DND-41 (cell line): ENCODE data around the gene RPUSD1.

Source experiments
- ATAC-seq: fragments of 200-7000 bp; cut with Tn5 transposase; 3 replicates; pipeline ENCODE4 v1.9.1; 2021; ENCODE audit warnings: low read depth; ENCODE audit not compliant: insufficient read depth
- DNase-seq: peaks from one replicate; pipeline ENCODE4 v3.0.0-alpha.2; 2020
- H2AFZ ChIP-seq: 2 replicates; pipeline ENCODE4 v1.6.0; 2012; ENCODE audit warnings: low read depth, low read length
- H3K27ac ChIP-seq: 2 replicates; pipeline ENCODE4 v1.5.1; 2012; ENCODE audit warnings: low read length, inconsistent platforms
- H3K27me3 ChIP-seq: fragments of 200-600 bp; sonication (generic); 2 replicates; pipeline ENCODE4 v1.6.0; 2012; ENCODE audit warnings: low read length, mild to moderate bottlenecking, inconsistent platforms; ENCODE audit not compliant: insufficient read depth, poor library complexity
- H3K36me3 ChIP-seq: 2 replicates; pipeline ENCODE4 v1.5.1; 2012; ENCODE audit warnings: low read length, inconsistent platforms; ENCODE audit not compliant: insufficient read depth
- H3K4me1 ChIP-seq: 2 replicates; pipeline ENCODE4 v1.5.1; 2012; ENCODE audit warnings: mild to moderate bottlenecking, low read length; ENCODE audit not compliant: insufficient read depth
- H3K4me2 ChIP-seq: 2 replicates; pipeline ENCODE4 v1.6.0; 2012; ENCODE audit warnings: mild to moderate bottlenecking, moderate library complexity, low read length, inconsistent platforms; ENCODE audit not compliant: insufficient read depth
- H3K4me3 ChIP-seq, 2 experiments: fragments of 200-600 bp in 1 of 2; shearing (Covaris generic) in 1 of 2; 2 replicates each; pipeline ENCODE4 v1.5.1; 2012 to 2016; ENCODE audit warnings: inconsistent platforms in 2 of 2, low read length in 2 of 2, mild to moderate bottlenecking in 2 of 2, low read depth in 1 of 2, moderate library complexity in 1 of 2
- H3K79me2 ChIP-seq: 2 replicates; pipeline ENCODE4 v1.6.0; 2012; ENCODE audit warnings: low read length, inconsistent platforms; ENCODE audit not compliant: insufficient read depth
- H3K9ac ChIP-seq: 2 replicates; pipeline ENCODE4 v1.6.0; 2012; ENCODE audit warnings: low read depth, mild to moderate bottlenecking, inconsistent platforms, low read length, moderate library complexity
- H3K9me3 ChIP-seq: 2 replicates; pipeline ENCODE4 v1.5.1; 2012; ENCODE audit warnings: low read length, moderate library complexity, mild to moderate bottlenecking, inconsistent platforms; ENCODE audit not compliant: insufficient read depth, severe bottlenecking
- H4K20me1 ChIP-seq: 2 replicates; pipeline ENCODE4 v1.6.0; 2012; ENCODE audit warnings: low read length; ENCODE audit not compliant: insufficient read depth
- EZH2 ChIP-seq: IDR thresholded peaks from 3 replicates; pipeline ENCODE4 v1.6.1; 2012; ENCODE audit warnings: borderline replicate concordance, low read depth, mild to moderate bottlenecking, moderate library complexity, low read length, inconsistent platforms; ENCODE audit not compliant: severe bottlenecking
- TF ChIP-seq, protein P1 (sequence below): IDR thresholded peaks from 2 replicates; pipeline ENCODE4 v1.5.1; 2012; ENCODE audit warnings: borderline replicate concordance, low read length, moderate library complexity, mild to moderate bottlenecking; ENCODE audit not compliant: poor library complexity, severe bottlenecking; ENCODE audit errors: extremely low read depth

The RPUSD1 gene

GRCh38 chr16:833411-833810, 45.2 kb upstream of the RPUSD1 start:
- peaks cover 14% of the 10 kb centered on the region for H3K9me3 ChIP-seq

DNA sequence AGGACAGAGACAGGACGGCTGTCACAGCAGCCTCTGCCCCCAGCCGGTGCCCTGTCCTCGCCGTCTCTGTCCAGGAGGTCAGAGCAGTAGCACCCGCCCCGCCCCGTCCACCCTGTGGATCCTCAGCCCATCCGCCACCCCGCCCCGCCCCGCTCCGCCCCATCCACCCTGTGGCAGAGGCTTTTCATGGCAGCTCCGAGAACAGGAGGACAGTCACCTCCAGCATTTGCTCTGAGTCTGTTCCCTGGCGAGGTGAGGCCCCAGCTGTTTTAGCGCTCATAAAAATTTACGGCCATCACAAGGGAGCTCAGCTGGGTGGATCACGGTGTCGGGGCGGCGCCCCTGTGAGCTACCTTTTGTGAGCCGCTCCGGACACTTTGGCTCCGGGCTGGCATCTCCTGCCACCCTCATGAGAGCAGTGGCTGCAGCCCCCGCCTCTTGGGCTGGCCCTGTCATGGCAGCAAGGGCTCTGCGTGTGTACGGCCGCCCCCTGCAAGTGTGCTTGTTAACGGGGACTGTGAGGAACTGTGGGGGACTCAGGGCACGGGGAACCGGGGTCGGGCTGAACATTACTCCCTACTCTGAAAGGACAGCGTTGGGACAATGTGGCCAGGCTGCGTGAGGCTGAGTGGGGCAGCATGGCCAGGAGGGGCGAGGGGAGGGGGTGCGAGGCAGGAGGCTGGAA, 44.6 kb upstream of the RPUSD1 start:
- ATAC-seq = no peak
- Histone ChIP-seq H4K20me1 (no peaks in the 10 kb centered on the region; the same call in 1 of the 2 replicates), H3K4me2 (no peak overlapping the region), H3K79me2 (no peaks in the 10 kb centered on the region), H3K9ac (no peak overlapping the region), H3K27me3 (no peaks in the 10 kb centered on the region), H3K36me3 (no peaks in the 10 kb centered on the region), H3K4me1 (no peaks in the 10 kb centered on the region), H3K27ac (no peak overlapping the region), H3K9me3 (peaks cover 14% of the 10 kb centered on the region), H3K4me3 (no peak overlapping the region), H2AFZ (no peak overlapping the region)
- TF ChIP-seq EZH2 = no peak
- TF ChIP-seq, protein P1, sequence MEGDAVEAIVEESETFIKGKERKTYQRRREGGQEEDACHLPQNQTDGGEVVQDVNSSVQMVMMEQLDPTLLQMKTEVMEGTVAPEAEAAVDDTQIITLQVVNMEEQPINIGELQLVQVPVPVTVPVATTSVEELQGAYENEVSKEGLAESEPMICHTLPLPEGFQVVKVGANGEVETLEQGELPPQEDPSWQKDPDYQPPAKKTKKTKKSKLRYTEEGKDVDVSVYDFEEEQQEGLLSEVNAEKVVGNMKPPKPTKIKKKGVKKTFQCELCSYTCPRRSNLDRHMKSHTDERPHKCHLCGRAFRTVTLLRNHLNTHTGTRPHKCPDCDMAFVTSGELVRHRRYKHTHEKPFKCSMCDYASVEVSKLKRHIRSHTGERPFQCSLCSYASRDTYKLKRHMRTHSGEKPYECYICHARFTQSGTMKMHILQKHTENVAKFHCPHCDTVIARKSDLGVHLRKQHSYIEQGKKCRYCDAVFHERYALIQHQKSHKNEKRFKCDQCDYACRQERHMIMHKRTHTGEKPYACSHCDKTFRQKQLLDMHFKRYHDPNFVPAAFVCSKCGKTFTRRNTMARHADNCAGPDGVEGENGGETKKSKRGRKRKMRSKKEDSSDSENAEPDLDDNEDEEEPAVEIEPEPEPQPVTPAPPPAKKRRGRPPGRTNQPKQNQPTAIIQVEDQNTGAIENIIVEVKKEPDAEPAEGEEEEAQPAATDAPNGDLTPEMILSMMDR = no peak
- no peak for DNase-seq

More at GRCh38 chr16:833411-833810, 45.2 kb upstream of the RPUSD1 start:
- H3K4me3 ChIP-seq = no peak overlapping the region
- H3K4me1 ChIP-seq = no peaks in the 10 kb centered on the region
- no peak overlapping the region for H2AFZ ChIP-seq
- H3K4me2 ChIP-seq = no peak overlapping the region
- no peak for ATAC-seq
- H3K27me3 ChIP-seq = no peaks in the 10 kb centered on the region
- no peaks in the 10 kb centered on the region for H3K36me3 ChIP-seq
- no peak for DNase-seq
- H3K27ac ChIP-seq = no peak overlapping the region
- no peaks in the 10 kb centered on the region for H3K79me2 ChIP-seq
- no peak overlapping the region for H3K9ac ChIP-seq
- TF ChIP-seq EZH2 = no peak
- TF ChIP-seq, protein P1 = no peak
- H4K20me1 ChIP-seq = no peaks in the 10 kb centered on the region; the same call in 1 of the 2 replicates

GRCh38 chr16:831571-832413, 43.6 kb upstream of the RPUSD1 start:
- H3K4me2 ChIP-seq = no peak overlapping the region
- TF ChIP-seq, protein P1 = no peak
- no peak for TF ChIP-seq EZH2
- H3K36me3 ChIP-seq = no peaks in the 10 kb centered on the region
- no peak for DNase-seq
- H3K79me2 ChIP-seq = no peaks in the 10 kb centered on the region
- no peak for ATAC-seq
- no peak overlapping the region for H3K9ac ChIP-seq
- H4K20me1 ChIP-seq = no peaks in the 10 kb centered on the region; the same call in 1 of the 2 replicates
- H3K27ac ChIP-seq = no peak overlapping the region
- no peaks in the 10 kb centered on the region for H3K27me3 ChIP-seq
- no peak overlapping the region for H3K4me3 ChIP-seq
- H2AFZ ChIP-seq = no peak overlapping the region
- H3K9me3 ChIP-seq = peaks cover 12% of the 10 kb centered on the region
- no peaks in the 10 kb centered on the region for H3K4me1 ChIP-seq
